ENCODE measurements around the gene SRSF10.
"Not testable (repeated sequence)": the region's sequence is repeated elsewhere in the genome, so short reads cannot be mapped to it uniquely, and the experiment has no call there.

SRSF10 gene

DNA sequence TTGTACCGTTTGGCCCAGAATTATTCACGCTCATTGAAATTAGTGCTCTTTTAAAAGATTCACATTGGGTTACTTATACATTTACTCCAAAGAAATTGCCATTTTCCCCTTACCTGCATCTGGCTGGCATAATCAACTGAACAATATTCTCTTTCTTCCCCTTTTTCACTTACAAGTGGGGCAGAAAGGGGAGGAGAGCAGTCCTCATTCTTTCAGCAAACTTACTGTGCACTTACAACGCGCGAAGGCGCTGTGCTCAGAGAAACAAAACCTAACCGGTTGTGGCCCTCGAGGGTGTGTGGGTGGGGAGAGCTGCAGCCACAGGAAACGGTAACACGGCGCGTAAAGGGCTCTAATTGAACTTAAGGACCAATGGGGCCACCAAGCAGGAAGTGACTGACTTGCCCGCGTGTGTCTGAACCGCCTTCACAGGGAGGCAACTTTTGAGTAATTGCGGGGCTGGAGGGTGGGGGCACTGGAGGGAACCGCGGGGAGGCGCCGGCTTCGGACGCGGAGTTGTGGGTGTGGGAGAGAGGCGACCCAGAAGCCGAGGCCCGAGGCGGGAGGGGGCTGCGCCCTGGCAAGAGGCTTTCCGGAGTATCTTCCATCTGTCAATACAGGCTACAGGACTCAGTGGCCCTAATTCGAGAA is 21.2 kb downstream of the SRSF10 start:
- peak; percentile 98 for DNase-seq (ENCODE audit: low spot score)

DNA sequence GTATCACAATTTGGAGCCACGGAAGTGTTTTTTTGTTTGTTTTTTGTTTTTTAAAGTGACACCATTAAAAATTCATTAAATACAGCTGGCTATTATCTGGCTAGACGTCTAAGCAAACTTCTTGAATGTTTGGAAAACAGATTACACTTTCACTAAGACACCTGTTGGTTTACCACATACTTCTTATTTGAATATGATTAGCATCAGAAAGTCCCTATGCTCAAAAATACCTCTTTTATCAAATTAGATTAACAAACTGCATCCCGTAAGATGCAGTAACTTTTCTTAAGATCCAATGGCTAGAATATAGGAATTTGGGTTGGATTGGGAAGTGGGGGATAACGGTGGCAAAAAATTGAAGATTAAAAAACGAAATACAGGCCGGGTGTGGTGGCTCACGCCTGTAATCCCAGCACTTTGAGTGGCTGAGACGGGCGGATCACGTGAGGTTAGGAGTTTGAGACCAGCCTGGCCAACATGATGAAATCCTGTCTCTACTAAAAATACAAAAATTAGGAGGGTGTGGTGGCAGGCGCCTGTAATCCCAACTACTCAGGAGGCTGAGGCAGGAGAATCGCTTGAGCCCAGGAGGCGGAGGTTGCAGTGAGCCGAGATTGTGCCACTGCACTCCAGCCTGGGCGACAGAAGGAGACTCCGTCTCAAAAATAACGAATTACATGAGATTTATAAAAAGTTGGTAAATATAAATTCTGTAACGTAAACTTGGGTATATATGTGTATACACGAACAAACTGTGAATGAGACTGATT is 21.9 kb downstream of the SRSF10 start:
- not testable (repeated sequence) for DNase-seq (ENCODE audit: low spot score)

DNA sequence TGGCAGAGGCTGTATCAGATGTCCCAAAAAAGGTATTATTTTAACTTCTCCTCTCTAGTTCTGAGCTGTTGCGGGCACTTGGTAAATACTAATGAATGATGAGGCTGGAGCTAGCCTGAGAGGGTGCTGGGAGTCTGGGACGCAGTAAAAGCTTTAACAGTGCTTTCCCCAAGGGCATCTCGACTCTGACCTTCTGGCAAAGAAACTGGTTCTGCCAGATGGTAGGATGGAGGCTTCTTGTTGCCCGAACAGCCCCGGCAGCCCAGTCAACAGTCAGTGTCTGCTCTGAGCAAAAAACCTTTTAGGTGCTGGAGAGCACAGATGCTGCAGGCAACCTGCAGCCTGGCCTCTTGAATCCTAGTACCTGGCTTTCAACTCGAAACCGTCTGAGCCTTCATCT is 23.0 kb downstream of the SRSF10 start:
- DNase-seq (ENCODE audit: low spot score), result no peak

DNA sequence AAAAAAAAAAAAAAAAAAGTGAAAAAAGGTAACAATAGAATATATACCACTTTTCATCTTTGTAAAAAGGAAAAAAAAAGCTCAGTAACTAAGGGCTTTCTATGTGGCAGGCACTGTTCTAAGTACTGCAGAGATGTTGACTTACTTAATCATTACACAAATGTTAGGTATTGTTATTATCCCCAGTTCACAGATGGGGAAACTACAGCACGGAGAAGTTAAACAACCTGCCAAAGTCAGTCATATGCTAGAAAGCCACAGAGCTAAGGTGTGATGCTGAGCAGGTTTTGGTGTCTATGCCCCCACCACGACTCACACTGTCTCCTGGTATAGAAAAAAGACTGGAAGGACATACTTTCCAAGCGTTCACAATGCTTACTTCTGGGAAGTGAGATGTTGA is 27.1 kb downstream of the SRSF10 start:
- DNase-seq (ENCODE audit: low spot score), result no peak

DNA sequence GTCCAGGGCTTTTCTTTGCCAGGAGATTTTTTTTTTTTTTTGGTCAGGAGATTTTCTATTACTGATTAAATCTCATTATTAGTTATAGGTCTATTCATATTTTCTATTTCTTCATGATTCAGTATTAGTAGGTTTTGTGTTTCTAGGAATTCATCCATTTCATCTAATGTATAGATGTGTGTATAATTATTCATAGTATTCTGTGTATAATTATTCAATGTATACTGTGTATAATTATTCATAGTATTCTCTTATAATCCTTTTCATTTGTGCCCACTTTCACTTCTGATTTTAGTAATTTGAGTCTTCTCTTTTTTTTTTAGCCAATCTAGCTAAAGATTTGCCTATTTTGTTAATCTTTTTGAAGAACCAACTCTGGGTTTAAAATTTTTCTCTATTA is 32.8 kb downstream of the SRSF10 start:
- DNase-seq (ENCODE audit: low spot score), result no peak

DNA sequence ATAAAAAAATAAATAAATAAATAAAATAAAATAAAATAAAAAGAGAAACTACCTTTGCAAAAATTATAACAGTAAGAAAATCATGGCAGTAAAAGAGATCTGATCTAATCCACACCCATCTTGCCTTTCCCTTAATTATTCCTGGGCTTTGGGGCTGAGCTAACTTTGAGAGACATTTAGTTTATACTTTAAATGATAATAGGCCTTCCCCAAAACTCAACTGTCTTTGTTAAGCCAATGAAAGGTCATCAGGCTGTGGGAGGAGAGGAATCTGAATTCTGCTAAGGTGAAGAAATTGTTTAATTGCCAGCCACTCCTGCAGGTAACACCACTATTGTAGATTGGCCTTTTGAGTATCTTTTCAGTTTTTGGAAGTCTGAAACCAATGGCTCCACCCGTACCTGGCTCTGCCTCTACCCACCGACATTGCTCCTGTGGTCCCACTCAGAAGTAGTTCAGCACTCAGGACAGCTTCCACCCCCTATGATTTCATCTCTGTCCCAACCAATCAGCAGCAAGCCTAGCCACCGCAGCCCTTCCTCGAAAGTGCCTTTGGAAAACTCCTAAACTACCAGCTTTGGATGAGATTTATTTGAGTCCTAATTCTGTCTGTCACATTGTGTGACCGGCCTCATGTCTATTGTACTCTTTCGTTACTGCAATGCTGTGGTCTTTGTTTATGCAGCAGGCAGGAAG is 43.5 kb downstream of the SRSF10 start:
- no peak for DNase-seq (ENCODE audit: low spot score)

DNA sequence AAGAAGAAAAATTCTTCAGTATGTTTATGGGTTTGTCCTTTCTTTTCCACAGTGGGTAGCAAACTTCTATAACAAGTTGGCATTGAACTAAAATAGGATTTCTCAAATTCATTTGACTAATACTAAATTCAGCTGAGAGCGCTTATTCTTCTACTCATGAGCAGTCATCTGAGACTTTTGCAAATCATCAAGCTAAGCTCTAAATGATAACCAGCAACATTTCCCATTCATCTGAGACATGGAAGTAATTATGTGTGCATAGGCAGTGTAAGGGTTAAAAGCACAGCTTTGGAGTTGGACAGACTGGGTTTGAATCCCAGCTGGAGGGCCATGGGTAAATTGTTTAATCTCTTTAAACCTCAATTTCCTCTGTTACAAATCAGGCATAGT is 48.6 kb downstream of the SRSF10 start:
- no peak for DNase-seq (ENCODE audit: low spot score)

DNA sequence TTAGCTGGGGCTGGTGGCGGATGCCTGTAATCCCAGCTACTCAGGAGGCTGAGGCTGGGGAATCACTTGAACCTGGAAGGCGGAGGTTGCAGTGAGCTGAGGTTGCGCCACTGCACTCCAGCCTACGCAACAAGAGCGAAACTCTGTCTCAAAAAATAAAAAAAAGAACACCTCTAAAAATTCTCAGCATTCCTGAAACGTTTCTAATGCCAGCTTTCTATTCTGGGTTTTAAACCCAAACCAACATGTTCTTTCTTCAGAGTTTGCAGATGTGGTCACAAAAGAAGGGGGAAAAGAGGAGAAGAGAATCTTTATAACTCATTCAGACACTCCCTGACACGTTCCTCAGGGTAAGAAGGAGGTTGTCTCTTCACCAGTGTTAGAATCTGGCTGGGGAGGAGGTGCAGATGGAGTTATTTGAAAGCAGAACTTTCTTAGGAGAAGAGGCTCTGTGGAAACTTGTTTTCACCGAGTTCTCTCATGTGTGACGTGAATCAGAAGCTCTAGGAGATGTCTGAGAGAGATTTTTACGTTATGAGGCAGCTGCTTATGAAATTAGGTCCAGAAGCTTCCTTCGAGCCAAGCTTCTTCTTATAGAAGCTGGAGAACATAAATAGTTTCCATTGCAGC is 49.2 kb downstream of the SRSF10 start:
- no peak for DNase-seq (ENCODE audit: low spot score)

DNA sequence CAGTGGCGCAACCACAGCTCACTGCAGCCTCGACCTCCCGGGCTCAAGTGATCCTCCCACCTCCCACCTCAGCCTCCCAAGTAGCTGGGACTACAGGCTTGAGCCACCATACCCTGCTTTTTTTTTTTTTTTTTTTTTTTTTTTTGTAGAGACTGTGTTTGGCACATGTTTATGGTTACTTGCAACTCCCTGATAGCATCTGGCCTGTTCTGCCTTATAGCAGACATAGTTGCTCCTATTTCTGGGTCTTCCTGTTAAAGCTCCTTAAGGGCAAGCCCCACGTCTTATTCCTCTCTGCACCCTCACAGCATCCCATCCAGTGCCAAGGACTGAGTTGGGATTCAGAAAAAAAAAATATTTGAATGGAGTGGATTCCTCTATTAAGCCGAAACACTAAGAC is 49.9 kb downstream of the SRSF10 start:
- no peak for DNase-seq (ENCODE audit: low spot score)

DNA sequence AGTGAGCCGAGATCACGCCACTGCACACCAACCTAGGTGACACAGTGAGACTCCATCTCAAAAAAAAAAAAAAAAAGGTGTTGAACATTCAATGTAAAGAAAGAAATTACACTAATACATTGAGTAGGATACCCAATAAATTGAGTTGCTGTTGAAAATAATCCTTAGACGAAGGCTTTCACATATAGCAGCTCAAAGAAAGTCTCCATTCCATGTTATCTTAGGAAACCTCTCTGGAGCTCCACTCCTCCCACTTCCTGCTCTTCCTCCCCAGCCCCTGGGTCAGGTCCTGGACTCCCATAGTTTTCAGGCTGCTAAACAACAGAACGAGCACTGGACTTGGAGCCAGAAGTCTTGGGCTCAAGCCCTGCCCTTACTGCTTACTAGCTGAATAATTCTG is 51.3 kb downstream of the SRSF10 start:
- no peak for DNase-seq (ENCODE audit: low spot score)

DNA sequence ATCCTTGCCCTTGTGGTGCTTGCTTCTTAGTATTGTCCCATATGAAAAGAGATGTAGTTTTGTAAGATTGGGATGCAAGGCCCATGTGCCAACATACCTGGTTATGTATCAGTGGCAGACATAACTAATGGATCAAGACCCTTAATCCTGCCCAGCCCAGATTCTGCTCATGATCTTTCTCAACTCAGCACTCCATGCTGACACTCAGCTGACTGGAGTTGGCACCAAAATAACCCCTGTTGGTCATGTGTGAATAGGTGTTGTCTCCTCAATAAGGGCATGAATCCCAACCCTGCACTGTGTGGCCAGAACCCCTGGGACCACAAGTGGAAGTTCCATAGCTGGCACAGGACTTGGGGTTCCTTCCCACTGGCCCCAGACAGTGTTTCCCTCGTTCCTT is 53.0 kb downstream of the SRSF10 start:
- DNase-seq (ENCODE audit: low spot score), result no peak

DNA sequence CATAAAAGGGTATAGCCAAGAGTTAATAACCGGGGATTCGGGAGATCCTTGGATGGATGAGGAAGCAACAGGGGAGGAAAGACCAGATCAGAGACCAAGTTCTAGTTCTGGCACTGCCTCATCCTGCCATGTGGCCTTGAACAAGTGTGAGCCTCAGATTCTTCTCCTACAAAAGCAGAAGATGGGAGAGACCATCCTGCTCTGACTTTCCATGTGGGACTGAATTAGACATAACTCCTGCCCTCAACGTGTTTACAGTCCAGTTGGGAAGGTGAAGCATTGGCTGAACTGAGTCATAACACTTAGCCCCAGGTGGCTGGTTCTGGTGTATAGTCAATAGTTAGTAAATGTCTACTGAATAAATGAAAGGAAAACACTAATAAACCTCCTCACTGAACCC is 54.8 kb downstream of the SRSF10 start:
- no peak for DNase-seq (ENCODE audit: low spot score)

DNA sequence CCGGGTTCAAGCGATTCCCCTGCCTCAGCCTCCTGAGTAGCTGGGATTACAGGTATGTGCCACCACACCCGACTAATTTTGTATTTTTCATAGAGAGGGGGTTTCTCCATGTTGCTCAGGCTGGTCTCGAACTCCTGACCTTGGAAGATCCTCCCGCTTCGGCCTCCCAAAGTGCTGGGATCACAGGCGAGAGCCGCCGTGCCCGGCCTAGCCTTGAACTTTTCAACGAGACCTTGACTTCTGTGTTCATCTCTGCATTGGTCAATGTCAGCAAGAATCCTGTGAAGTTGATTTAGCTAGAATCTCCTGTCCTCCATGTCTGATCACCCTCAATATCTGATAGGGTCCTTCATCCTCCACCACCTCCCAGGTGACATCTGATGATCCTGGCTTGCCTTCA is 55.5 kb downstream of the SRSF10 start:
- DNase-seq (ENCODE audit: low spot score), result no peak

DNA sequence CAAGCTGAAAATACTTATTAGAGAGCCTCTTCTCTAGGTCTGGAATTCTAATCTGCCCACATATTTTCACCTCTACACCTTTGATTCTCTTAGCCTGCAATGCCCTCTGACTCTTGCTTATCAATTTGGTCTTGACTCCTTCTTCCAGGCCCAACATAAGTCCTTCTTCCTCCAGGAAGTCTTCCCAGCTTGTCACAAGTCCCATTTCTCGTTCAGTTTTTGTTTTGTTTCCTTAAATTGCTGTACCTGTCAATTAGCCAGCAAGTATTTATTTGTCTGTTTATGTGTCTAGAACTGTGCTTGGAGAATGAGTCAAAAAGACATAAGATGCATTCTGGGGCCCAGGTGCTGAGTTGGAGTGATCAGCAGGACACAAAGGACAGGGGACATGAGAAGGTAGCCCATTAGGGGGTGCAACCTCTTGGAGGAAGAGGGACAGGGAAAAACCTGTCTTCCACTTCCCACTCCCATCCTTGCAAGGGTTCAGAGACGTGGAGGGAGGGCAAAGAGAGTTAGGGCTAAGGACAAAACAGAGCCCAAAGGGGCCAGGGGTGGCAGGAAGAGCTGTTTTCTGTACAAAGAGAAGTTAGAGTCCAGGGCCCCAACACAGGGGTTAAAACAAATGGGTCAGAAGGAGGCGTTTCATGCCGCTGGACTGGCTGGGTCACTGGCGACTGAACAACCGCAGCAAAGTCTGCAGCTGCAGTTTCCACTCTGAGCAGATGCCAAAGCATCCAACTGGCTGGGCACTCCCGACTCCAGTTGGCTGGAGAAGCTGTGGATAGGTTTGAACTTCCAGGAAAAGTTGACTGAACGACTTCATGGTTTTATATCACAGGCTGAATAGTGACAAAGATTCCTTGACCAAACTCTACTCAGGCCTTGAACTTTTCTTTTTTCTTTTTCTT is 56.3 kb downstream of the SRSF10 start:
- DNase-seq (ENCODE audit: low spot score), result no peak

DNA sequence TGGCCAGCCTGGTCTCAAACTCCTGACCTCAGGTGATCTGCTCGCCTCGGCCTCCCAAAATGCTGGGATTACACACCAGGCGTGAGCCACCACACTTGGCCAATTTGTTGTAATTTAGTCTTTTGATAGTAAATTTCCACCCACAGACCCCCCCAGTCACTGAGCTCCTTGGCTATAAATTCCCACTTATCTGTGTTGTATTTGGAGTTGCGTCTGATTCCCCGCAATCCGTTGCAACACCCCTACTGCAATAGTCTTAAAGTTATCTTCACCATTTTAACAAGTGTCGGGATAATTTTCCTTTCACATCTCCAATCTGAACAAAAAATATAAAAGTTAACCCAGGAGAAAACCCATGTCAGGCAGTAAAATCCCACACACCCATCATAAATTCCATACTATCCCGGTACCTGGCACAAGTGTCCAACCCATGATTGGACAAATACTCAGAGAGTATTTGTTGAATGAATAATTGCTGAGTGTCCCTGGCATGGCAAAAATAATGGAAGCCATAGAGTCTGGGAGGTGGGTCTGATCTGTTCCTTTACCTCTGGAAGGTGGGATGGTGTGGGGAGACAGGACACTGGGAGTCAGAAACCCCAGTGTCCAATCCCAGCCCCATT is 57.7 kb downstream of the SRSF10 start:
- DNase-seq (ENCODE audit: low spot score), result no peak

DNA sequence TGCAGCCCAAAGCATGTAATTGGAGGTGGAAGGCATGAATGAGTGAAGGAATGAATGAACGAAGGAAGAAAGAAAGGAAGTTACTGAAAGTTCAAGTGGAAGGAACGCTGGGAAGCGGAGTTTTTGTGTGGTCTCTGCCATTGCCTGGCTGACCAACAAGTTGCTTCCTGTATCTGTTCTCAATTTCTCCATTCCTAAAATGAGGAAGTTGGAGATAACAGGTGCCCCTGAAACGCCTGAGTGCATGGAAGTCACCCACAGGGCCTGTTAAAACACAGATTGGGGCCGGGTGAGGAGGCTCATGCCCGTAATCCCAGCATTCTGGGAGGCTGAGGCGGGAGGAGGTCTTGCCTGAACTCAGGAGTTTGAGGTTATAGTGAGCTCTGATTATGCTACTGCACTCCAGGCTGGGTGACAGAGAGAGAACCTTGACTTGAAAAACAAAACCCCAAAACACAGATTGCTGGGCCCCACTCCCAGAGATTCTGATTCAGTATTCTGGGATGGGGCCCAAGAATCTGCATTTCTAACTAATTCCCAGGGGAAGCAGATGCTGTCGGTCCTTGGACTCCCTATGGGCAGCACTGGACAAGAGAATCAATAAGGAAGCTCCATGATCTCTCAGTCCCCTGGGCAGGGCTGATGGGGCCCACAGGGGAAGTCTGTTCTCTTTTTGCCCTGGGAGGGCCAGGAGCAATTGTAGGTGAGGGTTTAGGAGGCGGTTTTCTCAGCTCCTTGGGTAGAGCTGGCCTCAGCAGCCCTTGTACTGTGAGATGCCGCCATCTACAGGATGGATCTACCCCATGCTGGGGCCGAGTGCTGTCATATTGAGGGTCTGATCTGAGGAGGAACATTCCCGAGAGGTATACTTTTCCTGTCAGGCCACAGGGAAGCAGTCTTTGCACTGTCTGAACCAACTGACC is 63.7 kb downstream of the SRSF10 start:
- peak; percentile 74 for DNase-seq (ENCODE audit: low spot score)

DNA sequence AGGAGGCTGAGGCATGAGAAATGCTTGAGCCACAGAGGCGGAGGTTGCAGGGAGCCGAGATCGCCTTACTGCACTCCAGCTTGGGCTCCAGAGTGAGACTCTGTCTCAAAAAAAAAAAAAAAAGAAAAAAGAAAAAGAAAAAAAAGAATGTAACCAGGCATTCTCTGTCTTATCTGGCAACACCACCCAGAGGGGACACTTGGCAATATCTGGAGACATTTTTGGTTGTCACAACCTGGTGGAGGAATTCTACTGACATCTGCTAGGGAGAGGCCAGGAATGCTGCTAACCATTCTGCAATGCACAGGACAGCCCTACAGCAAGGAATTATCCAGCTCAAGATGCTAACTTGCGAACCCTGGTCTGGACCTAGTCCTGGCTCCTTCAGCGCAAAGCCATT is 64.7 kb downstream of the SRSF10 start:
- DNase-seq (ENCODE audit: low spot score), result no peak

DNA sequence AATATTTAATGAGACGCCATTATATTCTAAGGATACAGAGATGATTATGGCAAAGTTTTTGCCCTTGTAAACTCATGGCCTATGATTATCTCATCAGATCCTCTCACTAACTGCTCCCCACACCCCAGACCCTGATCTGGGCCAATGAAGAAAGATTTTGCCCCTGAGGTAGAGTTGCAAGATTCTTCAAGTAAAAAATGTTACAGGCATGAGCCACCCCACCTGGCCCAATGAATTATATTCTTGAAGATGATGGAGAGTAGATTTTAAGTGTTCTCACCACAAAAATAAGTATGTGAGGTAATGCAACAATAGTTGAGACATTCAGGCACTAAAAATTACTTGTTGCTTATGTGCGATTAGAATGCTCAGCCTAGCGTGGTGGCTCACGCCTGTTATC is 65.2 kb downstream of the SRSF10 start:
- no peak for DNase-seq (ENCODE audit: low spot score)
